Spinal cord (tissue), 10 donors: Measurements from ENCODE around the gene ARID4B. TPM values are rescaled to one million over a fixed set of nuclear protein-coding genes. Genes with fewer than 3 reads are reported as not detected.

Experiments used
- DNase-seq, 6 donors: peaks; one replicate each; pipeline versions ENCODE4 v3.0.0 to v3.0.0-alpha.2; 2013 to 2015; ENCODE audit warnings: low spot score in 6 of 6, low read depth in 4 of 6
- H3K27ac ChIP-seq: one replicate; pipeline ENCODE4 v1.5.1; 2013; ENCODE audit warnings: low read depth, low read length, control low read depth
- H3K27me3 ChIP-seq: one replicate; pipeline ENCODE4 v1.6.1; 2013; ENCODE audit warnings: low read length; ENCODE audit not compliant: control insufficient read depth, insufficient read depth
- H3K36me3 ChIP-seq: one replicate; pipeline ENCODE4 v1.6.1; 2013; ENCODE audit warnings: low read length; ENCODE audit not compliant: control insufficient read depth, insufficient read depth
- H3K4me1 ChIP-seq: one replicate; pipeline ENCODE4 v1.6.1; 2013; ENCODE audit warnings: low read length; ENCODE audit not compliant: control insufficient read depth, insufficient read depth
- H3K4me3 ChIP-seq: one replicate; pipeline ENCODE4 v1.5.1; 2013; ENCODE audit warnings: low read depth, low read length, control low read depth
- H3K9me3 ChIP-seq: one replicate; pipeline ENCODE4 v1.6.1; 2013; ENCODE audit warnings: low read length; ENCODE audit not compliant: control insufficient read depth, insufficient read depth
- WGBS: methylation state at CpG from one replicate; pipeline ENCODE4 v1.1.5; 2013; ENCODE audit warnings: missing lambda C conversion rate; ENCODE audit not compliant: insufficient coverage; 5-methylcytosine and 5-hydroxymethylcytosine counted together
- polyA plus RNA-seq, 2 donors: library from polyadenylated mRNA; unstranded; fragments of 120-200 nt; gene quantifications; one replicate each; pipeline ENCODE4 v1.2.1, GENCODE V29; 2013; ENCODE audit not compliant: insufficient read length in 2 of 2
- total RNA-seq, 2 donors: library from RNA; depleted of rRNA in 1 of 2; stranded (reverse); fragments of 120-200 nt in 1 of 2; fragments of >200 nt in 1 of 2; gene quantifications; one replicate each; pipeline versions ENCODE4 v1.2.3 to v1.2.4, GENCODE V29; 2013 to 2014
- donor health status: healthy.

The ARID4B gene
- total and polyA plus RNA-seq, 4 donors, result 30.9 to 68.0 (median 45.2) TPM

GRCh38 chr1:235331401-235331800, 3.4 kb upstream of the ARID4B start:
- Histone ChIP-seq H3K9me3 (no peaks in the 10 kb centered on the region), H3K27me3 (no peaks in the 10 kb centered on the region), H3K4me1 (peaks cover 7% of the 10 kb centered on the region), H3K36me3 (no peaks in the 10 kb centered on the region), H3K4me3 (no peak overlapping the region), H3K27ac (no peak overlapping the region)
- WGBS, result no CpG with 5 or more reads among the region's 3 CpGs
- DNase-seq, result no peak

- no peaks in the 10 kb centered on the region for H3K36me3 ChIP-seq
- no peaks in the 10 kb centered on the region for H3K9me3 ChIP-seq
- no CpG with 5 or more reads among the region's 5 CpGs for WGBS
- H3K27ac ChIP-seq, result no peak overlapping the region
- H3K27me3 ChIP-seq, result no peaks in the 10 kb centered on the region
- no peak overlapping the region for H3K4me3 ChIP-seq
- DNase-seq, result no peak
- H3K4me1 ChIP-seq, result peaks cover 7% of the 10 kb centered on the region
Observed at GRCh38 chr1:235330918-235331285, 2.9 kb upstream of the ARID4B start.

GRCh38 chr1:235329139-235329902, 1.3 kb upstream of the ARID4B start:
- no peaks in the 10 kb centered on the region for H3K9me3 ChIP-seq
- H3K27ac ChIP-seq, result peak overlapping the region; percentile 100
- peak overlapping the region; percentile 81 for H3K4me3 ChIP-seq
- no peaks in the 10 kb centered on the region for H3K27me3 ChIP-seq
- H3K4me1 ChIP-seq, result peaks cover 10% of the 10 kb centered on the region
- no peaks in the 10 kb centered on the region for H3K36me3 ChIP-seq
- DNase-seq, result peak in 1 of 6 donors; percentile 22
- WGBS, result under 1% methylated on average over 22 of the region's 24 CpGs

- peak; percentile 97 to 100 (median 100) for DNase-seq
- peak within 1 kb of the TSS; percentile 98 for H3K4me3 ChIP-seq
- peaks cover 10% of the 10 kb centered on the region for H3K4me1 ChIP-seq
- peak within 1 kb of the TSS; percentile 100 for H3K27ac ChIP-seq
- no peaks in the 10 kb centered on the region for H3K36me3 ChIP-seq
- no peaks in the 10 kb centered on the region for H3K27me3 ChIP-seq
- 0% methylated on average over 52 of the region's 54 CpGs for WGBS
- H3K9me3 ChIP-seq, result no peaks in the 10 kb centered on the region
Observed at GRCh38 chr1:235328271-235329138, 526 bp upstream of the ARID4B start, which contains the start of gene GGPS1. GGPS1 (plus strand) TSS chr1:235328570; CDS start chr1:235335265, 6,695 bp downstream.

- WGBS, result under 1% methylated on average over 78 of the region's 78 CpGs
- Histone ChIP-seq H3K4me3 (peak overlapping the region; percentile 98), H3K27me3 (no peaks in the 10 kb centered on the region), H3K36me3 (peaks cover 1% of the 10 kb centered on the region), H3K27ac (peak overlapping the region; percentile 99), H3K9me3 (no peaks in the 10 kb centered on the region), H3K4me1 (peaks cover 10% of the 10 kb centered on the region)
- DNase-seq, result peak in 5 of 6 donors; percentile 12 to 67 (median 15)
Observed at GRCh38 chr1:235326719-235327558, 1.0 kb downstream of the ARID4B start.

- Histone ChIP-seq H3K4me1 (peaks cover 10% of the 10 kb centered on the region), H3K27me3 (no peaks in the 10 kb centered on the region), H3K9me3 (no peaks in the 10 kb centered on the region), H3K36me3 (peaks cover 7% of the 10 kb centered on the region), H3K27ac (no peak overlapping the region), H3K4me3 (peak overlapping the region; percentile 98)
- no peak for DNase-seq
- 80% methylated on average over 1 of the region's 2 CpGs for WGBS
Observed at GRCh38 chr1:235325854-235326253, 2.1 kb downstream of the ARID4B start.

GRCh38 chr1:235325139-235325538, 2.8 kb downstream of the ARID4B start:
- Histone ChIP-seq H3K4me1 (peaks cover 7% of the 10 kb centered on the region), H3K4me3 (no peak overlapping the region), H3K27me3 (no peaks in the 10 kb centered on the region), H3K9me3 (no peaks in the 10 kb centered on the region), H3K27ac (no peak overlapping the region), H3K36me3 (peaks cover 8% of the 10 kb centered on the region)
- WGBS, result no CpG with 5 or more reads among the region's 3 CpGs
- DNase-seq, result no peak

- Histone ChIP-seq H3K36me3 (peaks cover 15% of the 10 kb centered on the region), H3K27ac (no peak overlapping the region), H3K4me3 (no peak overlapping the region), H3K4me1 (peaks cover 4% of the 10 kb centered on the region), H3K27me3 (no peaks in the 10 kb centered on the region), H3K9me3 (no peaks in the 10 kb centered on the region)
- no peak for DNase-seq
- 100% methylated on average over 2 of the region's 5 CpGs for WGBS
Observed at GRCh38 chr1:235324296-235324695, 3.7 kb downstream of the ARID4B start.

- Histone ChIP-seq H3K27ac (no peak overlapping the region), H3K9me3 (no peaks in the 10 kb centered on the region), H3K36me3 (peaks cover 18% of the 10 kb centered on the region), H3K4me3 (no peak overlapping the region), H3K27me3 (no peaks in the 10 kb centered on the region), H3K4me1 (peaks cover 4% of the 10 kb centered on the region)
- 72% methylated on average over 4 of the region's 6 CpGs for WGBS
- no peak for DNase-seq
Observed at GRCh38 chr1:235320521-235321179, 7.3 kb downstream of the ARID4B start.
